Natural killer cell (primary cell): ENCODE results near the gene PTPRR. TPM values are rescaled to one million over a fixed set of nuclear protein-coding genes. Genes with fewer than 3 reads are reported as not detected.

Source experiments
- ATAC-seq, 3 donors: fragments of 150-1000 bp in 2 of 3; fragments of 200-7000 bp in 1 of 3; cut with Tn5 transposase; 1 replicate in 1 of 3; 2 replicates in 2 of 3; pipeline ENCODE4 v1.10.0; 2021; ENCODE audit warnings: mild to moderate bottlenecking in 2 of 3, moderate library complexity in 2 of 3
- DNase-seq, 2 donors: peaks; one replicate each; pipeline versions ENCODE4 v3.0.0 to v3.0.0-alpha.2; 2013 to 2021; ENCODE audit warnings: mixed read lengths in 1 of 2
- H3K27ac ChIP-seq: one replicate; pipeline ENCODE4 v1.5.1; 2013; ENCODE audit warnings: mild to moderate bottlenecking, low read length
- H3K27me3 ChIP-seq: one replicate; pipeline ENCODE4 v1.6.1; 2013; ENCODE audit warnings: low read length; ENCODE audit not compliant: control insufficient read depth, insufficient read depth
- H3K36me3 ChIP-seq: one replicate; pipeline ENCODE4 v1.6.1; 2013; ENCODE audit warnings: low read length; ENCODE audit not compliant: control insufficient read depth, insufficient read depth
- H3K4me1 ChIP-seq: one replicate; pipeline ENCODE4 v1.6.1; 2013; ENCODE audit warnings: low read length; ENCODE audit not compliant: control insufficient read depth, insufficient read depth
- H3K4me3 ChIP-seq: one replicate; pipeline ENCODE4 v1.5.1; 2013; ENCODE audit warnings: low read length
- H3K9me3 ChIP-seq: one replicate; pipeline ENCODE4 v1.6.1; 2013; ENCODE audit warnings: low read length; ENCODE audit not compliant: control insufficient read depth, insufficient read depth
- H3K27ac Mint-ChIP-seq, 2 donors: one replicate each; pipeline ENCODE4 v1.8.0; 2022; ENCODE audit warnings: mild to moderate bottlenecking in 2 of 2, mixed read lengths in 2 of 2, moderate library complexity in 1 of 2
- H3K27me3 Mint-ChIP-seq, 2 donors: one replicate each; pipeline ENCODE4 v1.8.0; 2022; ENCODE audit warnings: low read depth in 2 of 2, mixed read lengths in 2 of 2
- H3K36me3 Mint-ChIP-seq: one replicate; pipeline ENCODE4 v1.8.0; 2022; ENCODE audit warnings: mixed read lengths
- H3K4me1 Mint-ChIP-seq, 2 donors: one replicate each; pipeline ENCODE4 v1.8.0; 2022; ENCODE audit warnings: mixed read lengths in 2 of 2
- H3K4me3 Mint-ChIP-seq: one replicate; pipeline ENCODE4 v1.8.0; 2022; ENCODE audit warnings: mild to moderate bottlenecking, moderate library complexity, mixed read lengths
- H3K9me3 Mint-ChIP-seq, 2 donors: one replicate each; pipeline ENCODE4 v1.8.0; 2022; ENCODE audit warnings: mixed read lengths in 2 of 2
- WGBS: methylation state at CpG from one replicate; pipeline ENCODE4 v1.1.7; 2013; ENCODE audit warnings: missing lambda C conversion rate; ENCODE audit not compliant: insufficient coverage; 5-methylcytosine and 5-hydroxymethylcytosine counted together
- intact Hi-C: fragments of 100-400 bp; cut with micrococcal nuclease; formaldehyde crosslinking; loops from one replicate; pipeline ENCODE4 v1.14.2; 2022
- total RNA-seq, 4 donors: library from RNA; stranded (reverse); fragments of 120-200 nt in 1 of 4; gene quantifications; one replicate each; pipeline versions ENCODE4 v1.2.3 to v1.2.4, GENCODE V29; 2013 to 2022
- TF ChIP-seq, protein P1 (sequence below): fragments of 200-600 bp; IDR thresholded peaks from one replicate; pipeline ENCODE4 v1.8.0; 2022; ENCODE audit warnings: antibody characterized with exemption

The PTPRR gene
- total RNA-seq, 3 donors from 2014 or later (not counting 1 experiment from before 2014, with no cell fraction given): 0.91 to 1.3 TPM; not detected in 1

DNA sequence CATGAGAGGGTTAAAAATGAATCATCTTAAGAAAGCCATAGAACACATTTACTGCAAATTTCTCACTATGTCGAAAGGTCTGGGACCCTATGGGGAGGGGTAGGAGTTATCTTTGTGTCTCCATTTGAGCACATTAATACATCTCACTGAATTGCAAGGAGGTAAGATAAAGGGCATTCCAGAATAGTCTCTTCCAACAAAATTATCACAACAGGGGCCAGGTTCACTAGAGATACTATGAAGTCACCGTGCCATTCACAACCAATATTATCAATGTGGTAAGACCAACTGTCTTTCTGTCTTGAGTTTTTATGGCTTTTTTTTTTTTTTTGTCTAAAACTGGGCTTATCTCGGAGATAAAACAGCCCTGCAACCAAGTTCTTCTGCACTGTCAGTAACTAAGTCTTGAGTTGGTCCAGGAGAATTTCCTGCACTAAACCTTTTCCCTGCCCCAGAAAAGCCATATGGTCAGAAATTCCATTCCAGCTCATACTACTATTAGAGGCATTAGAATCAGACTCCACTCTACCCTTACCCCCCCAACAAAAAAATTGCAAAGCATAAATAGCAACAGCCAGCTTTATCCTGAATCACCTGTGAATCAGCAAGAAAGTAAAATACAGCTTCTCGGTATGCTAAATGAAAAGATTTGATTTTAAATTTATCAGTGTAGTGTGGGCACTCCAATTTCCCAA lies 79.7 kb downstream of the PTPRR start:
- intact Hi-C loops: no loop called here
- ATAC-seq (no peak), DNase-seq (no peak)
- no peaks in the 10 kb centered on the region for H3K27me3 ChIP-seq
- no peaks in the 10 kb centered on the region for H3K4me1 Mint-ChIP-seq
- no peaks in the 10 kb centered on the region for H3K9me3 ChIP-seq
- no peaks in the 10 kb centered on the region for H3K4me1 ChIP-seq
- H3K36me3 ChIP-seq: no peaks in the 10 kb centered on the region
- H3K36me3 Mint-ChIP-seq: no peaks in the 10 kb centered on the region
- H3K4me3 ChIP-seq: no peak overlapping the region
- no peak overlapping the region for H3K27ac ChIP-seq
- H3K9me3 Mint-ChIP-seq: peaks cover 0 to 6% of the 10 kb centered on the region in 2 donors
- H3K4me3 Mint-ChIP-seq: no peak overlapping the region
- TF ChIP-seq, protein P1, sequence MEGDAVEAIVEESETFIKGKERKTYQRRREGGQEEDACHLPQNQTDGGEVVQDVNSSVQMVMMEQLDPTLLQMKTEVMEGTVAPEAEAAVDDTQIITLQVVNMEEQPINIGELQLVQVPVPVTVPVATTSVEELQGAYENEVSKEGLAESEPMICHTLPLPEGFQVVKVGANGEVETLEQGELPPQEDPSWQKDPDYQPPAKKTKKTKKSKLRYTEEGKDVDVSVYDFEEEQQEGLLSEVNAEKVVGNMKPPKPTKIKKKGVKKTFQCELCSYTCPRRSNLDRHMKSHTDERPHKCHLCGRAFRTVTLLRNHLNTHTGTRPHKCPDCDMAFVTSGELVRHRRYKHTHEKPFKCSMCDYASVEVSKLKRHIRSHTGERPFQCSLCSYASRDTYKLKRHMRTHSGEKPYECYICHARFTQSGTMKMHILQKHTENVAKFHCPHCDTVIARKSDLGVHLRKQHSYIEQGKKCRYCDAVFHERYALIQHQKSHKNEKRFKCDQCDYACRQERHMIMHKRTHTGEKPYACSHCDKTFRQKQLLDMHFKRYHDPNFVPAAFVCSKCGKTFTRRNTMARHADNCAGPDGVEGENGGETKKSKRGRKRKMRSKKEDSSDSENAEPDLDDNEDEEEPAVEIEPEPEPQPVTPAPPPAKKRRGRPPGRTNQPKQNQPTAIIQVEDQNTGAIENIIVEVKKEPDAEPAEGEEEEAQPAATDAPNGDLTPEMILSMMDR: no peak
- H3K27me3 Mint-ChIP-seq: peaks cover 0 to 2% of the 10 kb centered on the region in 2 donors
- no peak overlapping the region for H3K27ac Mint-ChIP-seq
- 82% methylated on average over 3 of the region's 4 CpGs for WGBS

DNA sequence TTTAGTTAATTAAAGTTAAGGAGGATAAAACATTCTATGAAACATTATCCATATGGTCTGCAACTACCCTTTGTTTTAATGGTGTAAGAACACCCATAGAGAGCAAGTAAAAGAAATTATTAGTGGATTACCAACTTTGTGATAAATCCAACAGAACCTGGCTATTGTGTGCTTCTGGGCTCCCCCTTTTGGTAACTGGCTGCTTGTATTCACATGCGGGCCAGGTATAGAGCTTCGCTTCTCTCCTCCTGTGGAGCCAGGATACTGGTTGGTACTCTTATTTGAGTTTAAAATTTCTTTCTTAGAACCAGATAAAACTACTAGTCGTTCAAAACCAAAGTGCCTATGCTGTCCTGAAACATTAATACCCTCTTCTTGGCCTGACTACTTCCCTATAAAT lies 81.0 kb downstream of the PTPRR start:
- Histone ChIP-seq H3K4me1 (no peaks in the 10 kb centered on the region), H3K27me3 (no peaks in the 10 kb centered on the region), H3K36me3 (no peaks in the 10 kb centered on the region), H3K27ac (no peak overlapping the region), H3K4me3 (no peak overlapping the region), H3K9me3 (no peaks in the 10 kb centered on the region)
- DNase-seq (no peak), ATAC-seq (no peak)
- Mint-ChIP-seq H3K9me3 (peaks cover 0 to 6% of the 10 kb centered on the region in 2 donors), H3K27me3 (peaks cover 0 to 2% of the 10 kb centered on the region in 2 donors), H3K4me1 (no peaks in the 10 kb centered on the region), H3K4me3 (no peak overlapping the region), H3K27ac (no peak overlapping the region), H3K36me3 (no peaks in the 10 kb centered on the region)
- TF ChIP-seq, protein P1: no peak
- intact Hi-C loops: no loop called here
- 72% methylated on average over 3 of the region's 3 CpGs for WGBS

DNA sequence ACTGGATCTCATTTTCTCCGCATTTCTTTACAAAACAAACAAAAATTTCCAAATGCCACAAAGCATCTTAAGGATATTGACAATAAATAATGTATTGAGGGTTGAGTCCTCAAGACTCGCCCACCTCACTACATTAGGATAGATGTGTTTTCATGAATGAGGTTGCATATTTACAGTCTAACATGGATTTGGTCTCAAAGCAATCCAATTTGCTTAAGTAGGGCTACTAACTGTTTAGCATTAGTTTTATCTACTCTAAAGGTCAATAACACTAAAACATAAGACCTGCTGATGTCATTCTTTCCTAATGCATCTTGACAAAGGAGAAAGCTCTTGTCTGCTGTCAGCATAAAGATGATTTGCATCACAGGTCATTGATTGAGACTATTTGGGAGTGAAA lies 82.4 kb downstream of the PTPRR start:
- Mint-ChIP-seq H3K27ac (no peak overlapping the region), H3K4me1 (no peaks in the 10 kb centered on the region), H3K9me3 (peaks cover 0 to 6% of the 10 kb centered on the region in 2 donors), H3K27me3 (peaks cover 0 to 2% of the 10 kb centered on the region in 2 donors), H3K36me3 (no peaks in the 10 kb centered on the region), H3K4me3 (no peak overlapping the region)
- DNase-seq (no peak), ATAC-seq (no peak)
- Histone ChIP-seq H3K4me1 (no peaks in the 10 kb centered on the region), H3K9me3 (no peaks in the 10 kb centered on the region), H3K27me3 (no peaks in the 10 kb centered on the region), H3K27ac (no peak overlapping the region), H3K4me3 (no peak overlapping the region), H3K36me3 (no peaks in the 10 kb centered on the region)
- intact Hi-C loops: no loop called here
- WGBS: 60% methylated on average over 1 of the region's 2 CpGs
- TF ChIP-seq, protein P1: no peak

DNA sequence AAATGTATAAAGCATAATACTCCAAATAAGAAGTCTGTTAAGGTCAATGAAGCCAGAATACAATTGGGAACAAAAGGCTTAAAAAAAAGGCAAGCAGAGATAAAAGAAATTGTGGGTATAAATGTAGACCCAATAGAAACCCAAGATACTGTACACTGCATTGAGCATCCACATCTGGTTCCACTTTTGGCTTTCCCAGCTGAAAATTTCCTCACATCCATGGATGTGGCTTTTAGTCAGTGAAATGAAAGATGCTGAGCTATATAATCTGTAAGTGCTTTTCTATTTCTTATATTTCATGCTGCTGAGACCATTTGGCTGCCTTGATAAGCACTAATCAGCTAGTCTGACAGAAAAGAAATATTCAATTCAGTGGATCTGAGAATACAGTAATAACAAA lies 83.5 kb downstream of the PTPRR start:
- TF ChIP-seq, protein P1: no peak
- Histone ChIP-seq H3K27ac (no peak overlapping the region), H3K4me1 (no peaks in the 10 kb centered on the region), H3K9me3 (no peaks in the 10 kb centered on the region), H3K36me3 (no peaks in the 10 kb centered on the region), H3K27me3 (no peaks in the 10 kb centered on the region), H3K4me3 (no peak overlapping the region)
- intact Hi-C loops: no loop called here
- no peak for ATAC-seq
- Mint-ChIP-seq H3K4me1 (no peaks in the 10 kb centered on the region), H3K4me3 (no peak overlapping the region), H3K36me3 (no peaks in the 10 kb centered on the region), H3K27ac (no peak overlapping the region), H3K9me3 (peaks cover 0 to 6% of the 10 kb centered on the region in 2 donors), H3K27me3 (peaks cover 0 to 7% of the 10 kb centered on the region in 2 donors)
- no peak for DNase-seq
